ENCODE measurements around the gene PRDM16.
"Not testable (repeated sequence)": the region's sequence is repeated elsewhere in the genome, so short reads cannot be mapped to it uniquely, and the experiment has no call there.

Gene PRDM16

DNA sequence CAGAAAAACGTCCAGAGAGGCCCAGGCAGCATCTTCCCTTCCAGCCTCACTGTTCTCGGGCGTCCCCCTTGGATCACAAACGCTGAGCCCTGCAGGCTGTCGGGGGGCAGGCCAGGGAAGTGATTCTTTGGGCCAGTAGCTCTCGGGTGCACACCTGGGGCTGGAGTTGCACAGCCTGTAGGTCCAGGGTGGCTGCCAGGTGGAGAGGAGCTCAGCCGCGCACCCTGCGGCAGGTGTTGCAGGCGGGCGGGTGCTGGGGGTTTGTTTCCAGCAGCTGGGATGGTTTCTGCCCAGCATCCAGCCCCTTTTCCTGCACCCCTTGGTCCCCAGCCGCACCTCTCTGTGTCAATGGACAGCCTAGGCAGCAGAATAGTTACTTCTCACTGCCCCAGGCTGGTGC is 15.7 kb downstream of the PRDM16 start:
- no peak for DNase-seq

GRCh38 chr1:3085721-3086120 is 16.7 kb downstream of the PRDM16 start:
- DNase-seq, result no peak

DNA sequence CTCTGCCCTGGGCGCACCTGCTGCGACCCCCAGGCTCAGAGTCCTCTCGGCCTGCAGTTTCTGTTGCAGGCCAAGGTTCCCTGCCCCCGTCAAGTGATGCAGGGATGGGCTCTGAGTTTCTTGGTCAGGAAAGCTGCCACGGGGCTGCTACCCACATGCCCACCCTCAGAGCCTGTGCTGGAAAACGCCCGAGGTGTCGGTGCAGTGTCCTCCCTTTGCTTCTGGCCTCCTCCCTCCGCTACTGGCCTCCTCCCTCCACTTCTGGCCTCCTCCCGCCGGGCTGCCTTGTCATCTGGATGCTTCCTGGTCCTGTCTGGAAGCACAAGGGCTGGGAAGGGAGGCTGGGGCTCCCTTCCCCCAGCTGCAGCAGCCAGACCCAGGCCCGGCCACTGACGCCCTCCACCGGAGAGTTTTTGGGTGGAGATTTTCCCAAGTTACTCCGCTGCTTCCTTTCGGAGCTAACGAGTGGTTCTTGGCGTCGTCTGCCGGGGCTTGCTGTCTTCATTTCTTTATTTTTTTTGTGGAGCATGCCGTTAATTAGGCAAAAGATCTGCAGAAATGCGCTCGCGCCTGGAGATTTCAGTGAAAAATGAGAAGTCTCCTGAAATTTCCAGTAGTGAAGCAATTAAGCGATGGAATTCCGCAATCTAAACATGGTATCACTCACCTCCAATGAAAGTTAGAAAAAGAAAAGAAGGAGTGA is 17.4 kb downstream of the PRDM16 start:
- DNase-seq, result no peak

GRCh38 chr1:3087049-3087448 is 18.0 kb downstream of the PRDM16 start:
- no peak for DNase-seq

DNA sequence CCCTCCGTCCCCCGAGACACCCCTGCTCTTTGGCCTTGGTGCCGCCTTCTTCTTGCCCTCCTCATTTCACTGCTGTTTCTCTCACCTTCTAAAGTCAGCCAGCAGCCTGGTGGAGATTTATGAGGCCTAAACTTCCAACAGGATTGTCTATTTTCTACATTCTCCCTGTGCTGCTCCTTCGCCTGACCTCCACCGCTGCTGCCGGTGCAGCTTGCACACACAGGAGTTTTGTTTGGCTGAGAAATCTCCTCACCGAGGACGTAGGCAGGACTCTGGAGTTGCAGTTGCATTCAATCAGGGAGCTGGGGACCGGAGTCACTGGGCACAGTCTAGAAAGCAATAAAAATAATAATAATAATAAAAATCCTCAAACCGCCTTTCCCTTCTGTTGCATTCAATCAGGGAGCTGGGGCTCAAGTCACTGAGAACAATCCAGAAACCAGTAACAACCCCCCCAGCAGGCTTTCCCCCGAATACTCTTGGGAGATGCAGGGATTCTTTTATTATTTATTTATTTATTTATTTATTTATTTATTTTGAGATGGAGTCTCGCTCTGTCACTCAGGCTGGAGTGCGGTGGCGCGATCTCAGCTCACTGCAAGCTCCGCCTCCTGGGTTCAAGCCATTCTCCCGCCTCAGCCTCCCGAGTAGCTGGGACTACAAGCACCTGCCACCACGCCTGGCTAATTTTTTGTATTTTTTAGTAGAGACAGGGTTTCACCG is 19.1 kb downstream of the PRDM16 start:
- not testable (repeated sequence) for DNase-seq

GRCh38 chr1:3089490-3089889 is 20.5 kb downstream of the PRDM16 start:
- no peak for DNase-seq

GRCh38 chr1:3091334-3091733 is 22.3 kb downstream of the PRDM16 start:
- no peak for DNase-seq

DNA sequence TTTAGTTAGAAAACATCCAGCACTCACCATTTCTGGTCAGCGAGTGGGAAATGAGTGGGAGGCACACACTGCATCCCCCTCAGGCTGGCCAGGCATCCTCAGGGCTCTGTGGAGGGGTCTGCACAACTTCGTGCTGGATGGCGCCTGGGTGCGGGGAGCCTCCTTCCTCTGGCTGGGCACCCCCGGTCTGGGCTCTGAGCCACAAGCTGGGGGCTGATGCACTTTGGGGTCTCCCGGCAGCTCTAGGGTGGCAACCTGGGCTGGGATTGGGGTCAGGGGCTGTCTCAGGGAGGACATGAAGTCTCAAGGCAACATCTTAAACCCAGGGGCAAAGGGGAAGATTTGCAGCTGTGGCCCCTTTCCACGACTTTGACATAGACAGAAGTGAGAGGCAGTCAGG is 23.5 kb downstream of the PRDM16 start:
- DNase-seq, result no peak

- no peak for DNase-seq
Measured at GRCh38 chr1:3093898-3094626, 25.1 kb downstream of the PRDM16 start.

DNA sequence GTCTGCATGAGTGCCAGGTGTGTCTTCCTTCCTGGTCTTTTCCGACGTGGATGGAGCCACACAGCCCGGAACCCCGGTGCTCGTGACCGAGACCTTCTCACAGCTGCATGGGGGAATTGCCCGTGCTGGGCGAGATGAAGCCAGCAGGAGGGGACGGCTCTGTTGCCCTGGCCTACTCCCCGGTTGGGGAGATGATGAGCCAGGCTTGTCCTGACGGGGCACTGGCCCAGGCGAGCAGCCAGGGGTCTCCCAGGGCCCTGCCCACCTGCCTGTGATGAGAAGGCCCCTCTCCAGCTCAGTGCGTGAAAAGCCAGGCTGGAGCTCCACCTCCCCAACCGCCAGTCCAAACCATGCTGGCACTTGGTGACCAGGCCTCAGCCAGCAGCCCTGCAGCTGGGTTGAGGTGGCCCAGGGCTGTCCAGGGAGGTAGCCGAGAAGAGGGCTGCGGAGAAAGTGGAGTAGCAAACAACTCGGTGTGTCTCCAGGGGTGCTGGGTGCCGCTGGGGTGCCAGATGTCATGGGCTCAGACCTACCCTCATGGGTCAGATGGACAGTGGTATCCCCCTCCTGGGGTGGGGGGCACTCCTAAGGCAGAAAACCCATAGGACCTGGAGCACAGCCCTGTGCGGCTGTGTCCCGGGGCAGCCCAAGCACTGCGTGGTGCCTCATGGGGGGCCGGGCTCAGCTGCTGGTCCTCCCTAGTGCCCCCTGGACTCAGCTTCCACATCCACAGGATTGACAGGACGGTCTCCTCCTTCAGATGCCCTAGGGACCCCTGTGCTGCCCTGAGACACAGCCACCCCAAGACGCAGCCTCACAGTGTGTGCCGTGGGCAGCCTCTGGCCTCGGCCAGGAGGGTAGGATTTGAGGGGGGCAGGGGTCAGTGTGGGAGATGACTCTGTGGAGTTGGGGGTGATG is 26.1 kb downstream of the PRDM16 start:
- no peak for DNase-seq

DNA sequence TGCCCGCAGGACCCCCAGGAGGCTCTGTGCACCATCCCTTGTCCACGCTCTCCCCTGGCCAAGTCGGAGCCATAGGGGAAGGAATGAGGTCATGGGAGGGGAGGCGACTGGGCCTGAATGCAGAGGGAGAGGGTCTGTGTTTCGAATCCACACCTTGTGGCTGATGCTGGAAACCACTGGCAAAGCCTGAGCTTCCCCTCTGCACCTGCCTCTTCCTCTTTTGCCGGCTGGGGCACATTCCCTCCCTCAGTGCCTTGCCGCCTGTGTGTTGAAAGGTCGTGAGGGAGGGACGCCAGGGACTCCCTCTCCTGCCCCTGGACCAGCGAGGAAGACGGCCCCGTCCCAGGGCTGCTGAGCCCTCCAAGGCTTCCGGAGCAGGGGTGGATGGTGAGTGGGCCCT is 27.3 kb downstream of the PRDM16 start:
- DNase-seq, result no peak

- no peak for DNase-seq
Measured at GRCh38 chr1:3097231-3097630, 28.2 kb downstream of the PRDM16 start.

DNA sequence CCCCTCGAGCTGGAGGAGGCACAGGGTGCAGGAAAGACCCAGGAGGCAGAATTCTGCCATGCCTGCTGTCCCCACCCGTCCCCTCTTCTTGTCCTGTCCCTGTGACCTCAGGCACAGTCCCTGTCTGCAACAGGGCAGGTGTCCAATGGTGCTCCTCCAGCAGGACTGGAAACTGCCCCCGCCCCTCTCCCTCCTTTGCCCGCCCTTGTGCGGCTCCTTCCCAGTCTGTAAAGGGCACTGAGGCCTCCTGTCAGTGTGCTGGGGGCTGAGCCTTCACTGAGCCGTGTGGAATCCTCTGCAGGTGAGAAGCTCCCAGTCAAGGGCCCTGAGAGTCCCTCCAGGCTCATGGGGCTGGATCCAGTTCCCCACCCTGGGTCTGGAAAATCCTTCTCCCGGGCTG is 28.9 kb downstream of the PRDM16 start:
- DNase-seq, result no peak

DNA sequence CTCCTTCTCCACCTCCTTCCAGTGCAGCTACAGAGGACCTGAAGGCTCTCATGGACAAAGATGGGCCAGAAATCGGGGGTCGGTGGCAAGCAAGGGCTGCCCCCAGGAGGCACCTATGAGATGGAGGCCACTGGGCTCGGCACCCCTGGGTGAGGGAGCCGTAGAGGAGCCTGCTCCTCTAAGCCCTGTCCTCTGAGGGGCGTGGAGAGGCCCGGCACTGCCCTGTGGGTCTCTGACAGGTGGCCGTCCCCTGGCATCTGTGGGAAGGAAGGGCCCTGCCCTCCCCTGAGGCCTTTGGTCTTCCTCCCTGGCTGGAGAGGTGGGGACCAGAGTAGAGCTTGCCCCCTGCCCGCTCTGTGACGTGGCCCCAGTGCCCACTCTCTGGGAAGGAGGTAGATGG is 30.9 kb downstream of the PRDM16 start:
- no peak for DNase-seq

DNA sequence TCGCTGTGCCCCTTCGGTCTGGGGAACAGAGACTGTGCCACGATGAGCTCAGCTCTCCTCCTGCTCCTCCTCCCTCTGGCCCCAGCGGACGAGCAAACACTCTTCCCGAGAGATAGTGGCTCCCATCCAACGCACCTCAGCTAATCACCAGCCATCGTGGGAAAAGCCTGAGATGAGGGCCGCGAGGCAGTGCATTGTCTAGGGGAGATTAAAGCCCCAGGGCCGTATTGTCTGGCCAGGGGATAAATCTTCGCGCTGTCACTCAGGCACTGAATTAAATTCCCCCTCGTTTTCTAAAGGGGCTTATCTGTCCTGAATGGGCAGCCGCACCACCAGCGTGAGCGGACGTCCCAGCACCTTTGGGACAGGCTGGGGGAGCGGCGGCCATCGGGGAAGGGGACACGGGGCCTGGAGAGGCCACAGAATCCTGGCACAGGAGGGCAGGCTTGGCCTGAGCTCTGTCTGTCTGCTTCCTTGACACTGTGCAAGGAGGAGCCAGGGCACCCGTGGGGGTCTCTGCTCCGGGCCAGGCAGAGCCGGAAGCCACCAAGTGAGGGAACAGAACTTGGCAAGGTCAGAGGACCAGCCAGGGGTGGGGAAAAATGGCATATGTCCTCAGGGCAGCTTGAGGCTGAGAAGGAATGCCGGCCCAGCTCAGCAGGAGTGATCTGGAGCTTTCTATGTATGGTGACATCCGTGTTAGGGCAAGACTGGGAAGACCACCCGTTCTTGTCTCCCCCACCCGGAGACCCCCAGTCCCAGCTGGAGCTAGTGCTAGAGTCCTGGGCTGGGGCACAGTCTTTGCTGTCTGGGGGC is 32.3 kb downstream of the PRDM16 start:
- no peak for DNase-seq

- DNase-seq, result no peak
Measured at GRCh38 chr1:3102641-3103040, 33.6 kb downstream of the PRDM16 start.

- no peak for DNase-seq
Measured at GRCh38 chr1:3103967-3104677, 35.1 kb downstream of the PRDM16 start.

GRCh38 chr1:3105167-3105863 is 36.3 kb downstream of the PRDM16 start:
- DNase-seq, result no peak

DNA sequence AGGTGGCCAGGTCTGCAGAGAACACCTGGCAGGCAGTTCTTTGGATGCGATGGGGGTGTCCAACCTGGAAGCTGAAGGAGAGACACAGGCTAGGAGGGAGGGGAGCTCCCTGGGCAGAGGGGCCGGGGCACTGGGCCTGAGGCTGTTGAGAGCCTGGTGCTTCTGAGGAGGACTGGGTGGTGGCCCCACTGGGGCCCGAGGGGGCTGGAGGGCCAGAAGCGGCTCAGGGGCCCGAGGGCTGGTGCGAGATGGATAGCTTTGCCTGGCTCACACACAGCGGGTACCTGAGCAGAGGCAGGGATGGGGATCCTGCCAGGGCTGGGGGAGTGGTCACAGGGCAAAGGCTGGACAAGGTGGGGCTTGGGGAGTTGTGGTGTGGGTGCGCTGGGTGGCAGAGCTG is 37.2 kb downstream of the PRDM16 start:
- DNase-seq, result no peak

DNA sequence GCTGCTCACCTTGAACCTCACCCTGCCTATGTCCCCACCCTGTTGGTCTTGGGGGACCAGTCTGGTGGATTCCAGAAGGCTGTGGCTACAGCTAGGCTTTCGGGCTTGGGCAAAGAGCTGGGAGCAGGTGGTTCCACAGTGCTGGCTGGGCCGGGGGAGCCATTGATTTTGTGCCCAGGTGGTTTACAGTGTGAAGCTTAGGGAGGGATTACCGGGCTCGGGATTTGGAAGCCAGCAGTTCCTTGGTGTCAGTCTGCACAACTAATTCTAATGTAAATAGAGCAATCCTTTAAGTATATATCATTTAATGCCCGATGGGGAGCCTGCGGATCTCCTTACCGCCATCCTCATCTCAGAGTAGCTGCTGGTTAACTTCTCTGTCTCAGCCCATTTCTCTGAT is 38.2 kb downstream of the PRDM16 start:
- DNase-seq, result no peak

- no peak for DNase-seq
Measured at GRCh38 chr1:3109355-3109754, 40.4 kb downstream of the PRDM16 start.

Data from NCI-H524 (cell line).